WTC11 (cell line): Measurements from ENCODE around the gene SIRT2. TPM values are rescaled to one million over a fixed set of nuclear protein-coding genes. Genes with fewer than 3 reads are reported as not detected.

Experiments used
- ATAC-seq: fragments of 200-7000 bp; cut with Tn5 transposase; 2 replicates; pipeline ENCODE4 v1.10.0; 2021; ENCODE audit warnings: mild to moderate bottlenecking, moderate library complexity
- CTCF ChIA-PET: fragments of 300-600 bp; sonication (Branson Sonifier 250); formaldehyde crosslinking; loops from one replicate; lab custom pipeline; 2021; ENCODE audit warnings: antibody characterized with exemption; lab: Charles Lee
- POLR2A ChIA-PET: fragments of 350-600 bp; sonication (Branson Sonifier 250); formaldehyde crosslinking; loops from one replicate; lab custom pipeline; 2021; ENCODE audit warnings: antibody characterized with exemption; lab: Charles Lee
- DNase-seq: peaks from one replicate; pipeline ENCODE4 v3.0.0; 2021; ENCODE audit warnings: low spot score
- H3K27ac Mint-ChIP-seq: 2 replicates; pipeline ENCODE4 v1.8.0; 2021; ENCODE audit warnings: mixed read lengths
- H3K27me3 Mint-ChIP-seq: 2 replicates; pipeline ENCODE4 v1.8.0; 2021; ENCODE audit warnings: low read depth, mild to moderate bottlenecking, moderate library complexity, mixed read lengths
- H3K36me3 Mint-ChIP-seq: 2 replicates; pipeline ENCODE4 v1.8.0; 2021; ENCODE audit warnings: mixed read lengths
- H3K4me1 Mint-ChIP-seq: 2 replicates; pipeline ENCODE4 v1.8.0; 2022; ENCODE audit warnings: mixed read lengths
- H3K4me3 Mint-ChIP-seq: 2 replicates; pipeline ENCODE4 v1.8.0; 2021; ENCODE audit warnings: mild to moderate bottlenecking, moderate library complexity, mixed read lengths
- H3K9me3 Mint-ChIP-seq: 2 replicates; pipeline ENCODE4 v1.8.0; 2021; ENCODE audit warnings: mixed read lengths
- CBFB ChIP-seq: sonication (generic); formaldehyde crosslinking; IDR thresholded peaks from 2 replicates; pipeline ENCODE4 v1.8.1; 2022; ENCODE audit warnings: mild to moderate bottlenecking, low read depth, missing genetic modification reagents
- EMX1 ChIP-seq: fragments of 250-450 bp; sonication (Bioruptor Pico); IDR thresholded peaks from 2 replicates; pipeline ENCODE4 v1.8.0; 2021; ENCODE audit warnings: mild to moderate bottlenecking
- MLX ChIP-seq: sonication (generic); formaldehyde crosslinking; IDR thresholded peaks from 2 replicates; pipeline ENCODE4 v1.8.1; 2023; ENCODE audit warnings: mild to moderate bottlenecking, missing genetic modification reagents, moderate library complexity
- NFATC4 ChIP-seq: fragments of 250-450 bp; sonication (Bioruptor Pico); IDR thresholded peaks from 2 replicates; pipeline ENCODE4 v1.9.0; 2021; ENCODE audit warnings: mild to moderate bottlenecking
- PRRX2 ChIP-seq: fragments of 250-450 bp; sonication (Bioruptor Pico); IDR thresholded peaks from 2 replicates; pipeline ENCODE4 v1.8.0; 2021; ENCODE audit warnings: mild to moderate bottlenecking
- RELA ChIP-seq: sonication (generic); formaldehyde crosslinking; IDR thresholded peaks from 2 replicates; pipeline ENCODE4 v1.8.1; 2022; ENCODE audit warnings: missing genetic modification reagents, mild to moderate bottlenecking, borderline replicate concordance
- ZNF416 ChIP-seq: fragments of 250-450 bp; sonication (Bioruptor Pico); IDR thresholded peaks from 2 replicates; pipeline ENCODE4 v1.9.0; 2021; ENCODE audit warnings: mild to moderate bottlenecking, inconsistent platforms
- ZNF532 ChIP-seq: fragments of 250-450 bp; sonication (Bioruptor Pico); IDR thresholded peaks from 2 replicates; pipeline ENCODE4 v1.9.0; 2021; ENCODE audit warnings: mild to moderate bottlenecking, borderline replicate concordance
- total RNA-seq: library from RNA; stranded (reverse); gene quantifications from 3 replicates; pipeline ENCODE4 v1.2.3, GENCODE V29; 2021
- TF ChIP-seq, protein P1 (sequence below): fragments of 250-450 bp; sonication (Bioruptor Pico); IDR thresholded peaks from 2 replicates; pipeline ENCODE4 v2.1.2; 2022; ENCODE audit warnings: mild to moderate bottlenecking, moderate library complexity
- TF ChIP-seq, protein P2 (sequence below): fragments of 250-450 bp; sonication (Bioruptor Pico); IDR thresholded peaks from 2 replicates; pipeline ENCODE4 v1.8.0; 2021; ENCODE audit warnings: mild to moderate bottlenecking
- TF ChIP-seq, protein P3 (sequence below): sonication (generic); formaldehyde crosslinking; IDR thresholded peaks from 2 replicates; pipeline ENCODE4 v1.8.1; 2023; ENCODE audit warnings: mild to moderate bottlenecking, moderate library complexity, missing genetic modification reagents

SIRT2 gene
- total RNA-seq, 1 experiment from 2014 or later, result 9.5 TPM

DNA sequence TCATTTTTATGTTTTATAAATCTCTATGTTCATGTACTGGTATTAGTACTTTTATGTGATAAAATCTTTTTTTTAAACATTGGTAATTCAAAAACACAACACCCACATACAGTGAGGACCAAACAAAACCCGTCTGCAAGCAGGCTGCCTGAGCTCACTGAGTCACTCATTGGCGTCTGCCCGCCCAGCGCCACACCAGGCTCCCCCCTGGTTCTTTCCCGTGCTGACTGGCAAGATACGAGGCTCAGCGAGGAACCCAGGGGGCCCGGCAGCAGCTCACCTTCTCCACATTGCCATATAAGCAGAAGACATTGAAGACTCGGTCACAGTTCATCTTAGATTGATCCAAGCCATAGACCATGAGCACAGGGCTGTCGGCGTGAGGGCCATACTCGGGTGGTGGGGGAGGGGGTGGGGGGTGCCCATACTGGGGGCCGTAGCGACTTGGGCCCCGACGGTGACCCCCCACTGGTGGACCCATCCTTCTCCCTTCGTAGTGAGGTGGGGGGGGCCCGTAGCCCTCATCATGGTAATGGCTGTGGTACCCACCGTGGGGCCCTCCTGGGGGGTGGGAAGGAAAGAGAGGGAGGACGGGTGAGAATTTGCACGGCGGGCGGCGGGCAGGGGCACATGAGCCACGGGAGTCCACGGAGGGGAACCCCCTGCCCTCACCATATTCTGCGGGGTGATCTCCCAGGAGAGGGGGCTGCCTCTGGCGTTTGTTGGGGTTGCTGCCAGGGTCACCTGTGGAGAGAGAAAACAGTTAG is 59.4 kb downstream of the SIRT2 start (continued):
- TF ChIP-seq, protein P1, sequence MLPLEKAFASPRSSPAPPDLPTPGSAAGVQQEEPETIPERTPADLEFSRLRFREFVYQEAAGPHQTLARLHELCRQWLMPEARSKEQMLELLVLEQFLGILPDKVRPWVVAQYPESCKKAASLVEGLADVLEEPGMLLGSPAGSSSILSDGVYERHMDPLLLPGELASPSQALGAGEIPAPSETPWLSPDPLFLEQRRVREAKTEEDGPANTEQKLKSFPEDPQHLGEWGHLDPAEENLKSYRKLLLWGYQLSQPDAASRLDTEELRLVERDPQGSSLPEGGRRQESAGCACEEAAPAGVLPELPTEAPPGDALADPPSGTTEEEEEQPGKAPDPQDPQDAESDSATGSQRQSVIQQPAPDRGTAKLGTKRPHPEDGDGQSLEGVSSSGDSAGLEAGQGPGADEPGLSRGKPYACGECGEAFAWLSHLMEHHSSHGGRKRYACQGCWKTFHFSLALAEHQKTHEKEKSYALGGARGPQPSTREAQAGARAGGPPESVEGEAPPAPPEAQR (CRISPR knock-in tag), result no peak
- TF ChIP-seq, all 79 proteins: peak for 0

DNA sequence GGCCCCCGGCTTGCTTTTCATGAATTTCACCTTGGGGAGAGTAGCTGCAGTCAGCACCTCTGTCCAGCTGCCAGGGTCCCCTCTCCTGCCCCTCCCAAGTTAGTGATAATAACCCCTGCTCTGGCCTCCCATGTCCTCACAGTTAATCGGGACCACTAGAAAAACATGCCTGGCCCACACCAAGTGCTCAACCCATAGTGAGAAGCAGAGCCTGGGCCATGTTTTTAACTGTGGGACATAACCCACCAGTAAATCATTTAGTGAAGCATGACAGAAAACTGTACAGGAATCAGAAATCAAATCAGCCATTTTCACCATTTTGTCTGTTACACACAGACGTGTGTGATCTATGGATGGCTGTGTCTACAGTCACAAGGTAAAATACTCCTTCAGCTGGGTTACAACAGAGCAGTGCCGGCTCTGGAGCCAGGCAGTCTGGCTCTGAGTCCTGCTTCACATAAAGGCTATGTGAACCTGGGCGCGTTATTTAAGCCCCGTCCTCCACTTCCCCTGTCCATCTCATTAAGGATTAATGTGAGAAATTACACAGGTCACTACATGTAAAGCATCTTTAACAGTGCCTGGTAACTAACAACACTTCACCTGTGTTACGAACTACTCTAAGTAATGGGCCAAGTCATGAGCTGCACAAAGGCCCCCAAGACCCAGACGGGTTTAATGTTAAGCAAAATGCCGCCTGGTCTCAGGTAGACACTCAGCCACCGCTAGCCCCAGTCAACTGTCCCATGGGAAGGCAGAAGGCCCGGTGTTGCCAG is 60.2 kb downstream of the SIRT2 start:
- CTCF ChIA-PET, result no interaction called here
- H3K27me3 Mint-ChIP-seq, result no peaks in the 10 kb centered on the region
- no peaks in the 10 kb centered on the region for H3K4me1 Mint-ChIP-seq
- DNase-seq, result no peak
- no peak overlapping the region for H3K4me3 Mint-ChIP-seq
- peak overlapping the region; percentile 53 for H3K27ac Mint-ChIP-seq
- TF ChIP-seq PRRX2 (CRISPR knock-in tag) (0 out of 2 replicates have a peak, but pooled peaks have one; percentile 58), RELA (CRISPR knock-in tag) (no peak), EMX1 (CRISPR knock-in tag) (no peak), ZNF532 (no peak)
- TF ChIP-seq, protein P2, sequence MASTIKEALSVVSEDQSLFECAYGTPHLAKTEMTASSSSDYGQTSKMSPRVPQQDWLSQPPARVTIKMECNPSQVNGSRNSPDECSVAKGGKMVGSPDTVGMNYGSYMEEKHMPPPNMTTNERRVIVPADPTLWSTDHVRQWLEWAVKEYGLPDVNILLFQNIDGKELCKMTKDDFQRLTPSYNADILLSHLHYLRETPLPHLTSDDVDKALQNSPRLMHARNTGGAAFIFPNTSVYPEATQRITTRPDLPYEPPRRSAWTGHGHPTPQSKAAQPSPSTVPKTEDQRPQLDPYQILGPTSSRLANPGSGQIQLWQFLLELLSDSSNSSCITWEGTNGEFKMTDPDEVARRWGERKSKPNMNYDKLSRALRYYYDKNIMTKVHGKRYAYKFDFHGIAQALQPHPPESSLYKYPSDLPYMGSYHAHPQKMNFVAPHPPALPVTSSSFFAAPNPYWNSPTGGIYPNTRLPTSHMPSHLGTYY (CRISPR knock-in tag), result peak; percentile 16; the same call in 1 of the 2 replicates
- ATAC-seq, result no peak
- POLR2A ChIA-PET, result no interaction called here
- no peaks in the 10 kb centered on the region for H3K9me3 Mint-ChIP-seq
- H3K36me3 Mint-ChIP-seq, result peaks cover 83% of the 10 kb centered on the region

GRCh38 chr19:38838208-38838985 is 61.0 kb downstream of the SIRT2 start:
- H3K9me3 Mint-ChIP-seq, result no peaks in the 10 kb centered on the region
- ATAC-seq, result no peak
- H3K27ac Mint-ChIP-seq, result no peak overlapping the region
- ChIA-PET CTCF (no interaction called here), POLR2A (no interaction called here)
- TF ChIP-seq NFATC4 (CRISPR knock-in tag), result peak; percentile 38; the same call in 1 of the 2 replicates
- no peak for TF ChIP-seq ZNF416 (CRISPR knock-in tag)
- TF ChIP-seq MLX (CRISPR knock-in tag), result no peak
- no peak for TF ChIP-seq CBFB (CRISPR knock-in tag)
- TF ChIP-seq, protein P3, sequence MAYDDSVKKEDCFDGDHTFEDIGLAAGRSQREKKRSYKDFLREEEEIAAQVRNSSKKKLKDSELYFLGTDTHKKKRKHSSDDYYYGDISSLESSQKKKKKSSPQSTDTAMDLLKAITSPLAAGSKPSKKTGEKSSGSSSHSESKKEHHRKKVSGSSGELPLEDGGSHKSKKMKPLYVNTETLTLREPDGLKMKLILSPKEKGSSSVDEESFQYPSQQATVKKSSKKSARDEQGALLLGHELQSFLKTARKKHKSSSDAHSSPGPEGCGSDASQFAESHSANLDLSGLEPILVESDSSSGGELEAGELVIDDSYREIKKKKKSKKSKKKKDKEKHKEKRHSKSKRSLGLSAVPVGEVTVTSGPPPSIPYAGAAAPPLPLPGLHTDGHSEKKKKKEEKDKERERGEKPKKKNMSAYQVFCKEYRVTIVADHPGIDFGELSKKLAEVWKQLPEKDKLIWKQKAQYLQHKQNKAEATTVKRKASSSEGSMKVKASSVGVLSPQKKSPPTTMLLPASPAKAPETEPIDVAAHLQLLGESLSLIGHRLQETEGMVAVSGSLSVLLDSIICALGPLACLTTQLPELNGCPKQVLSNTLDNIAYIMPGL (CRISPR knock-in tag), result no peak
- no peaks in the 10 kb centered on the region for H3K4me1 Mint-ChIP-seq
- H3K27me3 Mint-ChIP-seq, result no peaks in the 10 kb centered on the region
- H3K36me3 Mint-ChIP-seq, result peaks cover 76% of the 10 kb centered on the region
- DNase-seq, result no peak
- H3K4me3 Mint-ChIP-seq, result no peak overlapping the region
